Spleen (tissue), 11 donors: ENCODE measurements around the gene ESD. TPM values are rescaled to one million over a fixed set of nuclear protein-coding genes. Genes with fewer than 3 reads are reported as not detected.

ENCODE experiments used
- DNase-seq: peaks from one replicate; pipeline ENCODE4 v3.0.0-alpha.2; 2020
- H3K27ac ChIP-seq, 8 donors: fragments of 200-600 bp; sonication (generic) in 7 of 8; 1 replicate in 4 of 8; 2 replicates in 4 of 8; pipeline versions ENCODE4 v1.5.0 to v1.8.0; 2016 to 2021; ENCODE audit warnings: inconsistent platforms in 4 of 8, mild to moderate bottlenecking in 4 of 8, moderate library complexity in 1 of 8
- H3K27me3 ChIP-seq, 7 donors: fragments of 200-600 bp; sonication (generic) in 6 of 7; replicated peaks in 1 of 7; 1 replicate in 4 of 7; 2 replicates in 3 of 7; pipeline versions ENCODE4 v1.5.0 to v1.8.0; 2016 to 2021; ENCODE audit warnings: inconsistent platforms in 3 of 7, mild to moderate bottlenecking in 1 of 7
- H3K36me3 ChIP-seq, 6 donors: fragments of 200-600 bp; sonication (generic) in 5 of 6; 1 replicate in 4 of 6; 2 replicates in 2 of 6; pipeline versions ENCODE4 v1.5.0 to v1.8.0; 2016 to 2021; ENCODE audit warnings: inconsistent platforms in 2 of 6
- H3K4me1 ChIP-seq, 6 donors: fragments of 200-600 bp; sonication (generic) in 5 of 6; 1 replicate in 3 of 6; 2 replicates in 3 of 6; pipeline versions ENCODE4 v1.5.0 to v1.8.0; 2016 to 2021; ENCODE audit warnings: inconsistent platforms in 3 of 6
- H3K4me3 ChIP-seq, 8 donors: fragments of 200-600 bp; sonication (generic) in 7 of 8; 1 replicate in 4 of 8; 2 replicates in 4 of 8; pipeline versions ENCODE4 v1.5.0 to v1.8.0; 2016 to 2021; ENCODE audit warnings: inconsistent platforms in 4 of 8, mild to moderate bottlenecking in 4 of 8, moderate library complexity in 2 of 8
- H3K9me3 ChIP-seq, 8 donors: fragments of 200-600 bp; sonication (generic) in 7 of 8; 1 replicate in 4 of 8; 2 replicates in 4 of 8; pipeline versions ENCODE4 v1.5.0 to v1.8.0; 2016 to 2021; ENCODE audit warnings: inconsistent platforms in 4 of 8
- POLR2A ChIP-seq, 3 donors: fragments of 450-650 bp; IDR thresholded peaks; one replicate each; pipeline ENCODE4 v1.5.1; 2017; ENCODE audit warnings: antibody characterized with exemption in 3 of 3, mild to moderate bottlenecking in 1 of 3
- POLR2AphosphoS5 ChIP-seq, 3 donors: sonication (generic); formaldehyde crosslinking; IDR thresholded peaks; one replicate each; pipeline ENCODE4 v1.5.1; 2017; ENCODE audit warnings: antibody characterized with exemption in 3 of 3
- WGBS, 5 donors: extraction: QIAGEN DNeasy Blood & Tissue Kit in 3 of 5; methylation state at CpG; one replicate each; pipeline versions ENCODE4 v1.1.5 to v1.1.7; 2013 to 2018; 5-methylcytosine and 5-hydroxymethylcytosine counted together
- intact Hi-C: fragments of 100-400 bp; cut with DNase I; formaldehyde crosslinking; loops from one replicate; pipeline ENCODE4 v1.15.0; 2023; ENCODE audit warnings: low total_unique reads
- polyA plus RNA-seq, 3 donors: library from polyadenylated mRNA; stranded (reverse); fragments of 200-250 nt; gene quantifications; one replicate each; pipeline ENCODE4 v1.2.1, GENCODE V29; 2013
- total RNA-seq, 7 donors: library from RNA; depleted of rRNA in 3 of 7; stranded (reverse); fragments of >200 nt in 3 of 7; fragmentation: NEBNext Ultra II Directional in 4 of 7; extraction: Animal tissue kit (Norgen Biotek cat#: 25700) in 4 of 7; gene quantifications; one replicate each; pipeline versions ENCODE4 v1.1.0 to v1.2.1, GENCODE V29; 2016 to 2021
- TF ChIP-seq, protein P1 (sequence below), 11 experiments: fragments of 200-600 bp in 7 of 11; fragments of 450-650 bp in 4 of 11; sonication (generic) in 4 of 11; IDR thresholded peaks in 8 of 11; conservative IDR thresholded peaks in 3 of 11; 1 replicate in 7 of 11; 2 replicates in 4 of 11; pipeline versions ENCODE4 v1.4.0 to v1.8.0; 2016 to 2021; ENCODE audit warnings: antibody characterized with exemption in 11 of 11, inconsistent platforms in 4 of 11, mild to moderate bottlenecking in 1 of 11
- donor health status: healthy with polysubstance abuse.
- donor health status: DM: no; HTN: no; CAD: no; lungs with moderate emphysema.
- donor health status: DM: no; HTN: no; CAD: no.
- donor health status: Bipolar disorder and iron deficiency.
- donor health status: healthy.
- donor health status: DM: no; HTN: no; CAD: no.
- donor health status: DM: yes; HTN: yes; CAD: no.

ESD gene
- total and polyA plus RNA-seq, 10 donors = 52.3 to 85.5 (median 64.8) TPM

DNA sequence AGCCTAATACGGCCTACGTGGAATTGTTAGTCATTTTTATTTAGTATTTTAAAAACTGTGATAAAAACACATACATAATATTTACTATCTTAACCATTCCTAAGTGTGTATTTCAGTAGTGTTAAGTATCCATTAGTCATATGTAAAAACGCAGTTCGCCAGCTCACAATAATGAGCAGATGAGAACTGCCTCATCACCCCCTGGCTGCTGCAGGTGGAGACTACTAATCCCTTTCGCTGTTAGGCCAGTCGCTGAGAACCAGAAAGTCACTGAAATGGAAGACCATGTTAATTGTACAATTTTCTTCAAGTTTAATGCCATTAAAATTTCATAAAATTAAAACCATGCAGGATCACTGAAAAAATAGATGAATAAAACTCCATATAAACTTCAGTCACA lies 1.6 kb downstream of the ESD start:
- WGBS, 5 donors = 92 to 97% (median 95%) methylated on average over 6 of the region's 6 CpGs
- no peak overlapping the region for H3K27ac ChIP-seq
- no peak for TF ChIP-seq POLR2AphosphoS5 (IDR thresholded peaks at IDR 0.05)
- TF ChIP-seq, protein P1, sequence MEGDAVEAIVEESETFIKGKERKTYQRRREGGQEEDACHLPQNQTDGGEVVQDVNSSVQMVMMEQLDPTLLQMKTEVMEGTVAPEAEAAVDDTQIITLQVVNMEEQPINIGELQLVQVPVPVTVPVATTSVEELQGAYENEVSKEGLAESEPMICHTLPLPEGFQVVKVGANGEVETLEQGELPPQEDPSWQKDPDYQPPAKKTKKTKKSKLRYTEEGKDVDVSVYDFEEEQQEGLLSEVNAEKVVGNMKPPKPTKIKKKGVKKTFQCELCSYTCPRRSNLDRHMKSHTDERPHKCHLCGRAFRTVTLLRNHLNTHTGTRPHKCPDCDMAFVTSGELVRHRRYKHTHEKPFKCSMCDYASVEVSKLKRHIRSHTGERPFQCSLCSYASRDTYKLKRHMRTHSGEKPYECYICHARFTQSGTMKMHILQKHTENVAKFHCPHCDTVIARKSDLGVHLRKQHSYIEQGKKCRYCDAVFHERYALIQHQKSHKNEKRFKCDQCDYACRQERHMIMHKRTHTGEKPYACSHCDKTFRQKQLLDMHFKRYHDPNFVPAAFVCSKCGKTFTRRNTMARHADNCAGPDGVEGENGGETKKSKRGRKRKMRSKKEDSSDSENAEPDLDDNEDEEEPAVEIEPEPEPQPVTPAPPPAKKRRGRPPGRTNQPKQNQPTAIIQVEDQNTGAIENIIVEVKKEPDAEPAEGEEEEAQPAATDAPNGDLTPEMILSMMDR (IDR thresholded peaks at IDR 0.05 in 8 of 11, conservative IDR thresholded peaks at IDR 0.05 in 3 of 11) = no peak
- no peak for TF ChIP-seq POLR2A (IDR thresholded peaks at IDR 0.05)
- H3K36me3 ChIP-seq = peaks cover 0 to 12% (median 9%) of the 10 kb centered on the region in 6 donors
- intact Hi-C loops = no loop called here
- no peaks in the 10 kb centered on the region for H3K9me3 ChIP-seq
- no peak for DNase-seq
- H3K4me3 ChIP-seq = no peak overlapping the region
- peaks cover 0 to 55% (median 35%) of the 10 kb centered on the region in 6 donors for H3K4me1 ChIP-seq
- H3K27me3 ChIP-seq = no peaks in the 10 kb centered on the region

- no peaks in the 10 kb centered on the region for H3K27me3 ChIP-seq
- H3K36me3 ChIP-seq = peaks cover 0 to 100% (median 67%) of the 10 kb centered on the region in 6 donors
- WGBS, 5 donors = 89 to 94% (median 92%) methylated on average over 3 of the region's 3 CpGs
- no peak overlapping the region for H3K27ac ChIP-seq
- no peak for DNase-seq
- H3K4me1 ChIP-seq = no peaks in the 10 kb centered on the region
- TF ChIP-seq POLR2A (IDR thresholded peaks at IDR 0.05) = no peak
- TF ChIP-seq POLR2AphosphoS5 (IDR thresholded peaks at IDR 0.05) = no peak
- TF ChIP-seq, protein P1 (IDR thresholded peaks at IDR 0.05 in 8 of 11, conservative IDR thresholded peaks at IDR 0.05 in 3 of 11) = no peak
- H3K9me3 ChIP-seq = no peaks in the 10 kb centered on the region
- H3K4me3 ChIP-seq = no peak overlapping the region
- intact Hi-C loops = no loop called here
Measured at GRCh38 chr13:46783504-46783903, 13.5 kb downstream of the ESD start.

- Histone ChIP-seq H3K27me3 (no peaks in the 10 kb centered on the region), H3K36me3 (peaks cover 0 to 100% (median 67%) of the 10 kb centered on the region in 6 donors), H3K9me3 (no peaks in the 10 kb centered on the region), H3K4me3 (no peak overlapping the region), H3K4me1 (no peaks in the 10 kb centered on the region), H3K27ac (no peak overlapping the region)
- intact Hi-C loops = no loop called here
- DNase-seq = no peak
- TF ChIP-seq POLR2A (IDR thresholded peaks at IDR 0.05) = no peak
- TF ChIP-seq, protein P1 (IDR thresholded peaks at IDR 0.05 in 8 of 11, conservative IDR thresholded peaks at IDR 0.05 in 3 of 11) = no peak
- TF ChIP-seq POLR2AphosphoS5 (IDR thresholded peaks at IDR 0.05) = no peak
- WGBS, 5 donors = 67 to 74% (median 71%) methylated on average over 2 of the region's 2 CpGs
Measured at GRCh38 chr13:46782691-46783090, 14.3 kb downstream of the ESD start.

DNA sequence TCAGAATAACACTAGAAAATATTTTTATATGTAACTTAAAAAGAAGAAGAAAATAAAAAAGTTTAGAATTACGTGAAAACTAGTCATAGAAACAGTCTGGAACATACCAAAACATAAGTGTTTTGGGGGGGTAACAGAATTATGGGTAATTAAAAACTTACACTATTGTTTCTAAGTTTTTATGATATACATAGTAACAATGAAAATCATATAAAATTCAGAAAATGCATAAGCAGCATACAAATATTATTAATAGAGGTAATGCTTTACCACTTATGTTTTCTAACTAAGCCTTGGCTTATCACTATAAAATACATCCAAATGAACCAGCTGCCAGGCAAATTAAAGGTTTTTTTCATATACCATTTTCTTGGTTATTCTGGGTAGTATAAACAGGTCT lies 14.9 kb downstream of the ESD start:
- 89 to 98% (median 93%) methylated on average over 1 of the region's 1 CpG for WGBS, 5 donors
- peaks cover 0 to 100% (median 68%) of the 10 kb centered on the region in 6 donors for H3K36me3 ChIP-seq
- H3K4me3 ChIP-seq = no peak overlapping the region
- no peak for DNase-seq
- H3K9me3 ChIP-seq = no peaks in the 10 kb centered on the region
- H3K4me1 ChIP-seq = no peaks in the 10 kb centered on the region
- intact Hi-C loops = no loop called here
- no peak overlapping the region for H3K27ac ChIP-seq
- TF ChIP-seq, protein P1 (IDR thresholded peaks at IDR 0.05 in 8 of 11, conservative IDR thresholded peaks at IDR 0.05 in 3 of 11) = no peak
- TF ChIP-seq POLR2AphosphoS5 (IDR thresholded peaks at IDR 0.05) (no peak), POLR2A (IDR thresholded peaks at IDR 0.05) (no peak)
- H3K27me3 ChIP-seq = no peaks in the 10 kb centered on the region
